ENCODE results near the gene B3GAT1.

DNA sequence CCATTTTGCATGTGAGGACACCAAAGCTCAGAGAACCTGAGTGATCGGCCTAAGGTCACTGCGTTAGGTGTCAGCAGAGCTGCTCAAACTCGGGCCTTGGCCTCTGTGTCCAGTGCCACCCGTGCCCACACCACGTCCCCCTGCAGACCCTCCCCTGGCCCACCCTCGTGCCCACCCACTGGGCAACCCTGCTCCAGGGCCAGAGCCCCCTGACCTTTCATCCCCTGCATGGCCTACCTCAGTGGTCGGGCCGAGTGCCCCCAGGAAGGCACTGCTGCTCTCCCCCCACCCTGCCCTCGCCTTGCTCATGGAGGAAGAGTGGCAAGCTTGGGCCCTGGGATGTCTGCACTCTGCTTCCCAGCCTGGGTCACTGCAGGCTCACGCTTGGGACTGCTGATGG lies 17.7 kb downstream of the B3GAT1 start:
- TF ChIP-seq FOXK2 (IDR thresholded peaks at IDR 0.05) = no peak
- TF ChIP-seq SP1 (IDR thresholded peaks at IDR 0.05) = no peak
- TF ChIP-seq SUZ12 (IDR thresholded peaks at IDR 0.05) = no peak
- no peak for TF ChIP-seq NFRKB (IDR thresholded peaks at IDR 0.05)
- TF ChIP-seq FOXM1 (IDR thresholded peaks at IDR 0.05; ENCODE audit: borderline replicate concordance) = no peak
- TF ChIP-seq, protein P1, sequence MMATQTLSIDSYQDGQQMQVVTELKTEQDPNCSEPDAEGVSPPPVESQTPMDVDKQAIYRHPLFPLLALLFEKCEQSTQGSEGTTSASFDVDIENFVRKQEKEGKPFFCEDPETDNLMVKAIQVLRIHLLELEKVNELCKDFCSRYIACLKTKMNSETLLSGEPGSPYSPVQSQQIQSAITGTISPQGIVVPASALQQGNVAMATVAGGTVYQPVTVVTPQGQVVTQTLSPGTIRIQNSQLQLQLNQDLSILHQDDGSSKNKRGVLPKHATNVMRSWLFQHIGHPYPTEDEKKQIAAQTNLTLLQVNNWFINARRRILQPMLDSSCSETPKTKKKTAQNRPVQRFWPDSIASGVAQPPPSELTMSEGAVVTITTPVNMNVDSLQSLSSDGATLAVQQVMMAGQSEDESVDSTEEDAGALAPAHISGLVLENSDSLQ (IDR thresholded peaks at IDR 0.05) = no peak
- no peak for TF ChIP-seq ELF4 (IDR thresholded peaks at IDR 0.05)
- TF ChIP-seq TARDBP (IDR thresholded peaks at IDR 0.05) = no peak
- no peak for TF ChIP-seq CTBP1 (IDR thresholded peaks at IDR 0.05; ENCODE audit: borderline replicate concordance)

Data from HEK293T (cell line).